Upper lobe of right lung (tissue), 1 donor: ENCODE results near the gene CMKLR1. TPM values are rescaled to one million over a fixed set of nuclear protein-coding genes. Genes with fewer than 3 reads are reported as not detected.

Experiments
- ATAC-seq: fragments of 200-7000 bp; cut with Tn5 transposase; one replicate; pipeline ENCODE4 v1.9.1; 2020; ENCODE audit warnings: mild to moderate bottlenecking, moderate library complexity
- DNase-seq: peaks from one replicate; pipeline ENCODE4 v3.0.0-alpha.2; 2020
- H3K27ac ChIP-seq: fragments of 200-600 bp; one replicate; pipeline ENCODE4 v1.8.0; 2022
- H3K27me3 ChIP-seq: fragments of 200-600 bp; one replicate; pipeline ENCODE4 v1.8.0; 2022; ENCODE audit warnings: mild to moderate bottlenecking
- H3K36me3 ChIP-seq: fragments of 200-600 bp; one replicate; pipeline ENCODE4 v1.8.0; 2022
- H3K4me1 ChIP-seq: fragments of 200-600 bp; one replicate; pipeline ENCODE4 v1.8.0; 2022
- H3K4me3 ChIP-seq: fragments of 200-600 bp; one replicate; pipeline ENCODE4 v1.8.0; 2022; ENCODE audit warnings: mild to moderate bottlenecking
- H3K9me3 ChIP-seq: fragments of 200-600 bp; one replicate; pipeline ENCODE4 v1.8.0; 2022
- intact Hi-C: fragments of 100-400 bp; cut with DNase I; formaldehyde crosslinking; loops from one replicate; pipeline ENCODE4 v1.11.0; 2022
- total RNA-seq: library from RNA; stranded (reverse); fragmentation: NEBNext Ultra II Directional; extraction: Animal tissue kit (Norgen Biotek cat#: 25700); gene quantifications from one replicate; pipeline ENCODE4 v1.2.1, GENCODE V29; 2021
- TF ChIP-seq, protein P1 (sequence below): fragments of 200-600 bp; IDR thresholded peaks from one replicate; pipeline ENCODE4 v1.8.0; 2022; ENCODE audit warnings: antibody characterized with exemption
- donor health status: DM: no; HTN: yes; CAD: no; lungs with severe emphysema.

The CMKLR1 gene
- total RNA-seq, 1 donor from 2014 or later, result 29.1 TPM

DNA sequence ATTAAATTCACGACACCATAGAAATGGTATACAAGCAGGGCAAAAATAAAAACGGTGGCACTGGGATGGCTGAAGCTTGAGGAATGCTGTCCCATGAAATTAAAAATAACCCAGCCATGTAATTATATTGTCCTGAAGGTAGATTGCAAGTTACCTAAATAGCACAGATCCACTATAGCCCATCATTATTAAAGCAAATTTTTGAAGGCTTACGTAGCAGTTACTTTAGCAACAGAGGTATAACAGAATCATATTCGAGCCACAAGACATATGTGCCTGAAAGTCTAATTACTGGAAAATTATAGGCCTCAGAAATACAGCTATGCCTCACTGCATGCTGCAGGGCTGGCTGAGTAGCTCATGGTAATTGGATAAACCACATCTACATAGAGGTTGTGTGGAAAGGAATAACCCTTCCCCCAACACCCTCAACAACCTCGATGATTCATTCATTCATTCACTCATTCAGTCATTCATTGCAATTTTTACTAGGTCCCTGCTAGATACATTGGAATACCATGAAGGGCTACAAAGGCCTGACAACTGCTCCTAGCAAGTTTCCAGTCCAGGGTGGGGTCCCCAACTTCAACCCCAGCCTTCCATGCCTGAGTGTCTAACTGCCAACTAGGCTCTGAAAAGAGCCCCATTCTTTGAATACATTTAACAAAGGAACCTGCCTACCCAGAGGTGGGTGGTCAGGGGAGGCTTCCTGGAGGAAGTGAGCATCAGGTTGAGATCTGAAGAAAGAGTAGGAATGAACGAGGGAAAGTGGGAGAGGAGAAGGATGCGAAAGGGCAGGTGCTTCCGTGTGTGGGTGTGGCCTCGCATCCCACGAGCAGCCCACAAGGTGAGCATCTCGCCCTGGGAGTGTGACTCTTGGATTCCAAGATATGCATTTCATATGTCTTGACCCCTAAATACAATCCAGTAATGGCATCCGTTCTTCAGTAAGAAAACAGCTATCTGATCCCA is 18.0 kb upstream of the CMKLR1 start:
- Histone ChIP-seq H3K36me3 (no peaks in the 10 kb centered on the region), H3K27ac (no peak overlapping the region), H3K4me1 (no peaks in the 10 kb centered on the region), H3K9me3 (no peaks in the 10 kb centered on the region), H3K27me3 (no peaks in the 10 kb centered on the region), H3K4me3 (no peak overlapping the region)
- intact Hi-C loops, result no loop called here
- DNase-seq, result no peak
- TF ChIP-seq, protein P1, sequence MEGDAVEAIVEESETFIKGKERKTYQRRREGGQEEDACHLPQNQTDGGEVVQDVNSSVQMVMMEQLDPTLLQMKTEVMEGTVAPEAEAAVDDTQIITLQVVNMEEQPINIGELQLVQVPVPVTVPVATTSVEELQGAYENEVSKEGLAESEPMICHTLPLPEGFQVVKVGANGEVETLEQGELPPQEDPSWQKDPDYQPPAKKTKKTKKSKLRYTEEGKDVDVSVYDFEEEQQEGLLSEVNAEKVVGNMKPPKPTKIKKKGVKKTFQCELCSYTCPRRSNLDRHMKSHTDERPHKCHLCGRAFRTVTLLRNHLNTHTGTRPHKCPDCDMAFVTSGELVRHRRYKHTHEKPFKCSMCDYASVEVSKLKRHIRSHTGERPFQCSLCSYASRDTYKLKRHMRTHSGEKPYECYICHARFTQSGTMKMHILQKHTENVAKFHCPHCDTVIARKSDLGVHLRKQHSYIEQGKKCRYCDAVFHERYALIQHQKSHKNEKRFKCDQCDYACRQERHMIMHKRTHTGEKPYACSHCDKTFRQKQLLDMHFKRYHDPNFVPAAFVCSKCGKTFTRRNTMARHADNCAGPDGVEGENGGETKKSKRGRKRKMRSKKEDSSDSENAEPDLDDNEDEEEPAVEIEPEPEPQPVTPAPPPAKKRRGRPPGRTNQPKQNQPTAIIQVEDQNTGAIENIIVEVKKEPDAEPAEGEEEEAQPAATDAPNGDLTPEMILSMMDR, result no peak
- ATAC-seq, result no peak

DNA sequence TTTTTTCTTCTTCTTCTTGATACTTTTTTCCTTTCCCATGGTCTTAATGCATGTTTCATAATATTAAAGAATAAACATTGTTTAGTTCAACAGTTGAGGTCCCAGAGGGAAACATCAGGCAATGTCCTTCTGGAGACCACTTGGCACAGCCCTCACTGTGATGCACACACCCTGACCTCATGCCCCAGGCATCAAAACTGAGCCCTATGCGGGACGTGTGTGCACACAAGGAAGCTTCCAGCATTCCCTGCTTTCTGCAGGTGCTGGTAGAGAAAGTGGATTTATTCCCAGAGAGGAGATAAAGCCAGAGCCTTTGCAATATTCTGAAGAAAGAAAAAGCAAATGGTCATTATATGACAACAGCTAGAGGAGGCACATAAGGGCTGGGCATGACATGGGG is 16.0 kb upstream of the CMKLR1 start:
- TF ChIP-seq, protein P1, result no peak

DNA sequence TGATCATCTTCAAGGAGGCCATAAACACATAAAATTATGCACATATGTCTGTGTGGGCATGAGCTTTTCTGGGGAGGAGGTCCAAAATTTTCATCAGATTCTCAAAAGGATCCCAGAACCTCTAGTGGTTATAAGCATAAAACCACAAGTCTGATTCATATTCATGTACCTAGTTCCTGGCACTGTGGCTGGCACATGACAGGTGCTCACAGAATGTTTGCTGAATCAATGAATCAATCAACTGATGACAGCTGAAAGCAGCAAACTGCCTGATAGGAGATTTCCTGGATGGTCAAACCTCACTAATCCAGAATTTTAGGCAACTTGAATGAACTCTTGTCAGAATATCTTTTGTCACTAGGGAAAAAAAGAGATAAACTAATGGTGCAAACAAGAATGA is 13.5 kb upstream of the CMKLR1 start:
- Histone ChIP-seq H3K9me3 (no peaks in the 10 kb centered on the region), H3K27ac (no peak overlapping the region), H3K36me3 (no peaks in the 10 kb centered on the region), H3K4me1 (no peaks in the 10 kb centered on the region), H3K4me3 (no peak overlapping the region), H3K27me3 (no peaks in the 10 kb centered on the region)
- intact Hi-C loops, result no loop called here
- ATAC-seq (no peak), DNase-seq (no peak)
- TF ChIP-seq, protein P1, result no peak

More for the DNA sequence above, 16.0 kb upstream of the CMKLR1 start:
- no peaks in the 10 kb centered on the region for H3K9me3 ChIP-seq
- no peak overlapping the region for H3K27ac ChIP-seq
- intact Hi-C loops, result no loop called here
- DNase-seq, result no peak
- H3K4me1 ChIP-seq, result no peaks in the 10 kb centered on the region
- no peaks in the 10 kb centered on the region for H3K36me3 ChIP-seq
- no peak for ATAC-seq
- no peak overlapping the region for H3K4me3 ChIP-seq
- H3K27me3 ChIP-seq, result no peaks in the 10 kb centered on the region

DNA sequence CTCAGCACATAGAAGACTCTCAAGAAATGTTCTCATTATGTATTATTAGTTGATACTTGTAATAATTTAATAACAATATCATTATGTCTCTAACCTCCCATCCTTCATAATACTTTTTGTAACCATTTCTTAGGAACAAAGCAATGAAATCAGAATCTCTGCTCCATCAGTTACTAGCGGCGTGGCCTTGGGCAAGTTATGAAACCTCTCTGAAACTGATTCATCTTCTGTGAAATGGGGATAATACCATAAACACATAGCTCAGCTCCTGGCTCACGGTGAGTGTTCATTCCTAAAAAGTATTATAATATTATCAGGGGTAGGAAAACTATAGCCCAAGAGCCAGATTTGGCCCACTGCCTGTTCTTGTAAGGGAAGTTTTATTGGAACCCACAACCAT is 11.4 kb upstream of the CMKLR1 start:
- TF ChIP-seq, protein P1, result no peak
- Histone ChIP-seq H3K4me3 (no peak overlapping the region), H3K4me1 (no peaks in the 10 kb centered on the region), H3K27me3 (no peaks in the 10 kb centered on the region), H3K9me3 (no peaks in the 10 kb centered on the region), H3K27ac (no peak overlapping the region), H3K36me3 (no peaks in the 10 kb centered on the region)
- intact Hi-C loops, result no loop called here
- DNase-seq (no peak), ATAC-seq (no peak)

DNA sequence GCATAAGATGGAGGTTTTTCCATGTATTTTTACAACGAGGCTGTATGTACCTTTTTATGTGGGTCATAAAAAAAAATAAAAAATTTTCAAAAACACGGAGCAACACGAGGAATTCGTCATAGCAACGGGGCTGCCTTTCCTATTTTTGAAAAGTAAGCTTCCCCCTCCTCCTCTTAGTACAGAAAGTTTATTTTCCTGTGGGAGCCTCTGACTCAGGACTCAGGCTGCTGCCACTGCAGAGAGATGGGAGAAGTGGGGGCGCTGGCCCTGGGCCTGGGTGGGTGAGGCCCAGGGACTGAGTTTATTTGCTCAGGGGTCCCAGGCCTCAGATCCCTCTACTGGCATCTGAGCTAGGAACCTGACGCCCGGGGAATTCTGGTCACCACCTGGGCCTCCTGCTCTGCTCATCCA is 10.2 kb upstream of the CMKLR1 start:
- intact Hi-C loops, result no loop called here
- DNase-seq, result no peak
- Histone ChIP-seq H3K4me3 (no peak overlapping the region), H3K27me3 (no peaks in the 10 kb centered on the region), H3K4me1 (no peaks in the 10 kb centered on the region), H3K9me3 (no peaks in the 10 kb centered on the region), H3K27ac (no peak overlapping the region), H3K36me3 (no peaks in the 10 kb centered on the region)
- no peak for ATAC-seq
- TF ChIP-seq, protein P1, result no peak
